ENCODE data around the gene GATD1. TPM values are rescaled to one million over a fixed set of nuclear protein-coding genes. Genes with fewer than 3 reads are reported as not detected.

GATD1 gene
- total and polyA plus RNA-seq, 9 of the 15 experiments (the other 6 are each of a cell fraction or from before 2014, with no cell fraction given): 2.8 to 144 (median 36.9) TPM

DNA sequence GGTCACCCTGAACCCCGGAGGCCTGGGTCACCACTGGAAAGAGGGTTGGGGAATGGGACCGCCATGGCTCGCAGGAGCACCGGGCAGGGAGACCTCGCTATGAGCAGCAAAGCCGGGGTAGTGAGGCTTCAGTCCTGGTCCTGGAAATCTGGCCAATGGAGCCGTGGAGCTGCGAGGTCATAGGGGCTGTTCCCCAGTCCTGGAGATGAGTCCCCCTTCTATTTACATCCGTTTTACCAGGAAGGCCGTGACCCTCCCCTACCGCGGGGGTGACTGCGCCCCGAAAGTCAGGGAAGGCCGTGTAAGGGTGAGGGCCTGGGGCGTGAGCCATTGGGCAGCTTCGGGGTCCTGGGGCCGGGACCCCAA, 27.3 kb upstream of the GATD1 start (continued):
- TF ChIP-seq MXI1 (IDR thresholded peaks at IDR 0.05; ENCODE audit: low read depth, low read length): no peak
- no peak for TF ChIP-seq MCM2 (IDR thresholded peaks at IDR 0.05; ENCODE audit: low read depth)
- TF ChIP-seq TEAD4 (IDR thresholded peaks at IDR 0.05; ENCODE audit: low read length): 0 out of 2 replicates have a peak, but pooled peaks have one; percentile 8
- TF ChIP-seq TEAD4 (CRISPR knock-in tag; IDR thresholded peaks at IDR 0.05; ENCODE audit: borderline replicate concordance): no peak
- no peak for TF ChIP-seq ZNF644 (tag; IDR thresholded peaks at IDR 0.05; ENCODE audit: low read depth)
- TF ChIP-seq, protein P1, sequence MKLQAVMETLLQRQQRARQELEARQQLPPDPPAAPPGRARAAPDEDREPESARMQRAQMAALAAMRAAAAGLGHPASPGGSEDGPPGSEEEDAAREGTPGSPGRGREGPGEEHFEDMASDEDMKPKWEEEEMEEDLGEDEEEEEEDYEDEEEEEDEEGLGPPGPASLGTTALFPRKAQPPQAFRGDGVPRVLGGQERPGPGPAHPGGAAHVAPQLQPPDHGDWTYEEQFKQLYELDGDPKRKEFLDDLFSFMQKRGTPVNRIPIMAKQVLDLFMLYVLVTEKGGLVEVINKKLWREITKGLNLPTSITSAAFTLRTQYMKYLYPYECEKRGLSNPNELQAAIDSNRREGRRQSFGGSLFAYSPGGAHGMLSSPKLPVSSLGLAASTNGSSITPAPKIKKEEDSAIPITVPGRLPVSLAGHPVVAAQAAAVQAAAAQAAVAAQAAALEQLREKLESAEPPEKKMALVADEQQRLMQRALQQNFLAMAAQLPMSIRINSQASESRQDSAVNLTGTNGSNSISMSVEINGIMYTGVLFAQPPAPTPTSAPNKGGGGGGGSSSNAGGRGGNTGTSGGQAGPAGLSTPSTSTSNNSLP (IDR thresholded peaks at IDR 0.05; ENCODE audit: borderline replicate concordance, low read depth, low read length): no peak
- no peak for TF ChIP-seq NFIX (CRISPR knock-in tag; IDR thresholded peaks at IDR 0.05; ENCODE audit: low read depth)
- no peak for TF ChIP-seq KLF6 (CRISPR knock-in tag; IDR thresholded peaks at IDR 0.05; ENCODE audit: borderline replicate concordance)
- TF ChIP-seq, protein P2, sequence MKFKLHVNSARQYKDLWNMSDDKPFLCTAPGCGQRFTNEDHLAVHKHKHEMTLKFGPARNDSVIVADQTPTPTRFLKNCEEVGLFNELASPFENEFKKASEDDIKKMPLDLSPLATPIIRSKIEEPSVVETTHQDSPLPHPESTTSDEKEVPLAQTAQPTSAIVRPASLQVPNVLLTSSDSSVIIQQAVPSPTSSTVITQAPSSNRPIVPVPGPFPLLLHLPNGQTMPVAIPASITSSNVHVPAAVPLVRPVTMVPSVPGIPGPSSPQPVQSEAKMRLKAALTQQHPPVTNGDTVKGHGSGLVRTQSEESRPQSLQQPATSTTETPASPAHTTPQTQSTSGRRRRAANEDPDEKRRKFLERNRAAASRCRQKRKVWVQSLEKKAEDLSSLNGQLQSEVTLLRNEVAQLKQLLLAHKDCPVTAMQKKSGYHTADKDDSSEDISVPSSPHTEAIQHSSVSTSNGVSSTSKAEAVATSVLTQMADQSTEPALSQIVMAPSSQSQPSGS (CRISPR knock-in tag; IDR thresholded peaks at IDR 0.05): no peak
- TF ChIP-seq, protein P3, sequence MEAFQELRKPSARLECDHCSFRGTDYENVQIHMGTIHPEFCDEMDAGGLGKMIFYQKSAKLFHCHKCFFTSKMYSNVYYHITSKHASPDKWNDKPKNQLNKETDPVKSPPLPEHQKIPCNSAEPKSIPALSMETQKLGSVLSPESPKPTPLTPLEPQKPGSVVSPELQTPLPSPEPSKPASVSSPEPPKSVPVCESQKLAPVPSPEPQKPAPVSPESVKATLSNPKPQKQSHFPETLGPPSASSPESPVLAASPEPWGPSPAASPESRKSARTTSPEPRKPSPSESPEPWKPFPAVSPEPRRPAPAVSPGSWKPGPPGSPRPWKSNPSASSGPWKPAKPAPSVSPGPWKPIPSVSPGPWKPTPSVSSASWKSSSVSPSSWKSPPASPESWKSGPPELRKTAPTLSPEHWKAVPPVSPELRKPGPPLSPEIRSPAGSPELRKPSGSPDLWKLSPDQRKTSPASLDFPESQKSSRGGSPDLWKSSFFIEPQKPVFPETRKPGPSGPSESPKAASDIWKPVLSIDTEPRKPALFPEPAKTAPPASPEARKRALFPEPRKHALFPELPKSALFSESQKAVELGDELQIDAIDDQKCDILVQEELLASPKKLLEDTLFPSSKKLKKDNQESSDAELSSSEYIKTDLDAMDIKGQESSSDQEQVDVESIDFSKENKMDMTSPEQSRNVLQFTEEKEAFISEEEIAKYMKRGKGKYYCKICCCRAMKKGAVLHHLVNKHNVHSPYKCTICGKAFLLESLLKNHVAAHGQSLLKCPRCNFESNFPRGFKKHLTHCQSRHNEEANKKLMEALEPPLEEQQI (IDR thresholded peaks at IDR 0.05): no peak
- no peak for TF ChIP-seq SMAD2 (IDR thresholded peaks at IDR 0.05; ENCODE audit: low read depth, low read length)
- no peak for TF ChIP-seq SMARCA5 (IDR thresholded peaks at IDR 0.05)
- TF ChIP-seq POLR2G (IDR thresholded peaks at IDR 0.05; ENCODE audit: low read depth, low read length): peak; percentile 50; the same call in 1 of the 2 replicates
- no peak for TF ChIP-seq RBM25 (IDR thresholded peaks at IDR 0.05; ENCODE audit: low read depth, low read length, severe bottlenecking)
- TF ChIP-seq, protein P4, sequence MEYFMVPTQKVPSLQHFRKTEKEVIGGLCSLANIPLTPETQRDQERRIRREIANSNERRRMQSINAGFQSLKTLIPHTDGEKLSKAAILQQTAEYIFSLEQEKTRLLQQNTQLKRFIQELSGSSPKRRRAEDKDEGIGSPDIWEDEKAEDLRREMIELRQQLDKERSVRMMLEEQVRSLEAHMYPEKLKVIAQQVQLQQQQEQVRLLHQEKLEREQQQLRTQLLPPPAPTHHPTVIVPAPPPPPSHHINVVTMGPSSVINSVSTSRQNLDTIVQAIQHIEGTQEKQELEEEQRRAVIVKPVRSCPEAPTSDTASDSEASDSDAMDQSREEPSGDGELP (CRISPR knock-in tag; IDR thresholded peaks at IDR 0.05; ENCODE audit: borderline replicate concordance): 0 out of 2 replicates have a peak, but pooled peaks have one; percentile 8

Data from K562 (cell line).